Dermis blood vessel endothelial cell (primary cell): ENCODE data around the gene CELF1. TPM values are rescaled to one million over a fixed set of nuclear protein-coding genes. Genes with fewer than 3 reads are reported as not detected.
"Not testable (repeated sequence)": the region's sequence is repeated elsewhere in the genome, so short reads cannot be mapped to it uniquely, and the experiment has no call there.

Experiments
- DNase-seq: peaks from one replicate; pipeline ENCODE4 v3.0.0; 2010
- total RNA-seq: library from RNA; depleted of rRNA; stranded (reverse); fragments of >200 nt; gene quantifications from 2 replicates; pipeline ENCODE4 v1.2.3, GENCODE V29; 2014

CELF1 gene
- total RNA-seq, 1 donor from 2014 or later, result 97.0 TPM

DNA sequence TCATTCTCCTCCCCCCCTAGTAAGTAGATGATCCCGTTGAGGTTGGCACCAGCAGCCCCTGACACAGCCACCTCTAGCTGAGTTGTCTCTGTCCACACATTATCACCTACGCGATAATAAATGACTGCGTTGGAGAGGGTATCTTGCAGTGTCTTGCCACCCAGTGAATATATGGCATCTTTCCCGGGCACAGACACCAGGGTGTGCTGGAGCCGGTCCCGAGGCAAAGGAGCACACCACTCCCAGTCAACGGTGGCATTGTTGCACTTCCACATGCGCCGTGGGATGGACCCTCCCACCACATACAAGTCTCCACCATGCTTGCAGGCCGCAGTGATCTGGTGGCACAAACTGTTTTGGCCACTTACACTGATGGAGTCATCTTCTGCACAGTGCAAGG lies 20.4 kb upstream of the CELF1 start:
- DNase-seq, result no peak

DNA sequence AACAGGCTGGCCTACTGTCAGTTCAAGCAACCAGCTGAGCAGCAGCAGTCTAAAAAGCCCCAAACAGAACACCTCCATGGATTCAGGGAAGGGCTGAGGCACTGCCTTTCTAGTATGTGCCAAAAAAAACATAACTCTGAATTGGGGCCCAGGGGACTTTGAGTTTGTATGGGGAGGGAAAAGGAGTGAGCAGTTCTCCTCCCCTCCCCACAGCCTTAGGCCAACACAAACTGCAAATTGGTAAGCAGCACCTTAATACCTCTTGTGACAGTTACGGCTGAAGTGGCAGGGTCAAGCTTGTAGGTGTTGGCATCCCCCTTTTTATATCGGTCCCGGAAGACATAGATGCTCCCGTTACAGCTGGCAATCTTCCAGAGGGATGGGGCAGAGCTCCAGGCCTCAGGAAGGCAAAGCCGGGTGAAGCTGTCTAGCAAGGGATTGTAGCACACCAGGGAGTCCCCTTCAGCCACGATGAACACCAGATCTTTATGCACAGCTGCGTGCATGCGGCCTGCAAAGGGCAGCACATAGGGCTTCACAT lies 19.9 kb upstream of the CELF1 start:
- no peak for DNase-seq

DNA sequence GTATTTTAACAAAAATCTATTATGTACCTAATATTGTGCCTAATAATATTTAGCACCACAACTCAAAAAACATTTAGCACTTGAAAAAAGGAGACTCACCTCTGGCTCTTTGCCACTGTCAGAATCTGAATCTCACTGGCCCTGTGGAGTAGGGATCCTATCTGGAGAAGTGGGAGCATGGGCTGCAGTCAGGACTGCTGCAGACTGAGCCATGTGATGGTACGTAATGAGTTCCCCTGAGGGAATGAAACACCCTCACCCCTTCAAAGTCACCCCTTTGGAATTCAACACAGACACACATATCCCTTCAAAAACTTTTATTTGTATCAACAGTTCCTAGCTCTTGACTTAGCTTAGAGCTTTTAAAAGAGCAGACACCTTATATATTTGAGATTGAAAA lies 19.0 kb upstream of the CELF1 start:
- DNase-seq, result no peak

DNA sequence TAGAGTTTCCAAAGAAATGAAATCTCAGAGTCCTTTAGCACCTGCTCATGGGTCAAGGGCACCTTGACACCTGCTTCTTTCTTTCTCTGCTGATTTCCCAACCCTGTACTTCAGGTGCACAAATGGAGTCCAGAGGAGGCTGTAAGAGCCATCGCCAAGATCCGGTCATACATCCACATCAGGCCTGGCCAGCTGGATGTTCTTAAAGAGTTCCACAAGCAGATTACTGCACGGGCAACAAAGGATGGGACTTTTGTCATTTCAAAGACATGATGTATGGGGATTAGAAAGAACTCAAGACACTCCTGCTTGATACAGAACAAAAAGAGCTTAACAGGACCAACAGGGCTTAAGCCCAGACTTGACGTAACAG lies 18.4 kb upstream of the CELF1 start:
- DNase-seq, result no peak

DNA sequence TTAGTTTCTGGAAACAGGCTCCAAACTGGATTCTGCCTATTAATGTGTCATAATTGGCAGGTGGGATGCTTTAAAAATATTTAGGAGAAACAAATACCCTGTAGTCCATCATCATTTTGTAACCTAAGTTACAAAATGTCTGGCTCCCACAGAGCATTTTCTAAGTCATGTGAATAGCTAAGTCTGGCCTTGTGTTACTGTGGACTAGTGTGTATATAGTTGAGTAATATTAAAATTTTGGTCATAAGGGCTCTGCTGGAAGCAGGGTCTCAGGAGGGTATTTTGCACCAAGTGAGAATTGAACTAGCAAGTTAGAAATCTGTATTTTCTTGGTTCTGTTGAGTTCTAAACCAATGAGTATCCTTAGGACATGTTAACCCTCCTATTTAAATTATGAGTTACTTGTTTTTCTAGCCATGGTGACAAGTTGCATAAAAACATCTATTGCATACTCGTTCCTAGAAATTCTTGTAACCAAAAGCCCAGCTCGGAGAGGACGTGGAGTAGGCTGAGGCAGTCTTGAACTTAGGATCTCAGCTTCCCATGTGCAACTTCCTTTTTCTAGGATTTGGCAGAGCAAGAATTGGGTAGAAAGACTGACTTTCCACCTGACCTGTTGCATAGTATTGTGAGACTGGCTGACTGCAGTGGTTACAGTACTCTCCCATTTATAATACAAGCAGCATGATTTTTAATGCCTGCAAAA lies 17.9 kb upstream of the CELF1 start:
- DNase-seq, result no peak

DNA sequence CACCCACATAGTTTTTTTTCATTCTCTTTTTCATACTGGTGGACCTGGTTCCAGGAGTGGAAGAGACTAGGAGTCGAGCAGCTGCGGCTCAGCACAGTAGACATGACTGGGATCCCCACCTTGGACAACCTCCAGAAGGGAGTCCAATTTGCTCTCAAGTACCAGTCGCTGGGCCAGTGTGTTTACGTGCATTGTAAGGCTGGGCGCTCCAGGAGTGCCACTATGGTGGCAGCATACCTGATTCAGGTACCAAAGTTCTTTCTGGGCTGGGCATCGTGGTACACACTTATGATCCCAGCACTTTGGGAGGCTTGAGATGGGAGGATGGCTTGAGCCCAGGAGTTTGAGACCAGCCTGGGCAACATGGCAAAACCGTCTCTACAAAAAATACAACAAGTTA lies 16.7 kb upstream of the CELF1 start:
- no peak for DNase-seq

DNA sequence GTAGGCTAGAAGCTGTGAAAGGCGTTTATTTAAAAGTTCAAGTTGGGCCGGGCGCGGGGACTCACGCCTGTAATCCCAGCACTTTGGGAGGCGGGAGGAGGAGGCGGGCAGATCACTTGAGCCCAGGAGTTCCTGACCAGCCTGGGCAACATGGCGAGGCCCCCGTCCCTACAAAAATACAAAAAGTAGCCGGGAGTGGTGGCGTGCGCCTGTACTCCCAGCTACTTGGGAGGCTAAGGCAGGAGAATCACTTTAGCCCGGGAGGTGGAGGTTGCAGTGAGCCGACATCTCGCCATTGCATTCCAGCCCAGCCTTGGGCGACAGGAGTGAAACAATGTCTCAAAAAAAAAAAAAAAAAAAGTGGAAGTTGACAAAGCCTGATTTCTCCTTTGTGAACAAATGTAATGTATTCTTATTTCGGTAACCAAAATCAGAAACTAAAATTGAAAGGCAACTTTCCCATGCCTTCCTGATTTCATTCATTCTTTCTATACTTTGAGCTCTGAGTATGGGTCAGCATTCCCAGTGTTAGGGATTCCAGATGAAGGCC lies 13.3 kb upstream of the CELF1 start:
- DNase-seq, result peak; percentile 32

DNA sequence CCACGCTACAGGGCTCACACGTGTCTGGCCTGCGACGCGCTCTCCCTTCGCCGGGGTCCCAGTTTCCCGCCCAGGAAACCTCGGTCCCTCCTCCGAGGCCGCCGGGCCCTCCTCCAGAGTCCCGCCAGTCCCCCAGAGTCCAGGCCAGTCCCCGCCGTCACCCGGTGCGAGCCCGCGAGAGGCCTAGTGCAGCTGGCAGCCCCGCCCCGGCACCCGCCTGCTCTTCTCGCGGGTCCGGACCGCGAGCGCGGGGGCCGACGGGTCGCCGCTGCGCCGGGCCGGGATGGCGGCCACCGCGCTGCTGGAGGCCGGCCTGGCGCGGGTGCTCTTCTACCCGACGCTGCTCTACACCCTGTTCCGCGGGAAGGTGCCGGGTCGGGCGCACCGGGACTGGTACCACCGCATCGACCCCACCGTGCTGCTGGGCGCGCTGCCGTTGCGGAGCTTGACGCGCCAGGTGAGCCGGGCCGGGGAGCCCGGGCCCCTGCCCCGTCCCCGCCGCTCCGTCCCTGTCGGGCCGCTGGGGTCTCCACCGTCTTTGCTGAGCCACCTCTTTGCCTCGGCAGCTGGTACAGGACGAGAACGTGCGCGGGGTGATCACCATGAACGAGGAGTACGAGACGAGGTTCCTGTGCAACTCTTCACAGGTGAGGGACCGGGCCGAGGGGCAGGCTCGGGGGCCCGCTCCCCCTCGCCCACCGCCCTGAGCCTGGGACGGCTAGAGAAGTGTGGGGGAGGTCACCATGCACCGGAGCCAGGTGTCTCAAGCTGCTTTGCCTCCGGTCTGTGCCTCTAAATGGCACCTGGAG lies 12.6 kb upstream of the CELF1 start, which contains the start of gene PTPMT1:
TSS of gene PTPMT1 (plus strand) at position 260 of the 809 bp plus-strand sequence. CDS start at position 284, 24 bp downstream.
- peak; percentile 81 for DNase-seq

DNA sequence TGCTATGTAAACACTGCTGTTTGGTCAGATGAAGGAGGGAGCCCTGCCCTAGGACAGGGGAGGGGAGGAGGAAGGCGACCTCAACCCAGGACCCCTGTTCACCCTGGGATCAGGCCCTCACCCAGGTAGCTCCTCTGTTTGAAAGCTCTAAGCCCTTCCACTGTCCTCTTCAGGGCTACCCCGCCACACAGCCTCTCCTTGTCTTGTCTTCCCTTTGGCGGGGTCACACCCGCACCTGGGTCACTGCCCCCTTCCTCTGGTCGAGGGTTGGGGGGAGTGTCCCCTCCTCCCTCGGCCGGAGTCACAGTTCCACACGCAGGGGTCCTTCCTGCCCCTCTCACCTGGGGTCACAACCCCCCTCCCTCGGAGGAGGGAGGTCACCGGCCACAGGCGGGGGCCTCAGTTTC lies 12.0 kb upstream of the CELF1 start:
- no peak for DNase-seq

DNA sequence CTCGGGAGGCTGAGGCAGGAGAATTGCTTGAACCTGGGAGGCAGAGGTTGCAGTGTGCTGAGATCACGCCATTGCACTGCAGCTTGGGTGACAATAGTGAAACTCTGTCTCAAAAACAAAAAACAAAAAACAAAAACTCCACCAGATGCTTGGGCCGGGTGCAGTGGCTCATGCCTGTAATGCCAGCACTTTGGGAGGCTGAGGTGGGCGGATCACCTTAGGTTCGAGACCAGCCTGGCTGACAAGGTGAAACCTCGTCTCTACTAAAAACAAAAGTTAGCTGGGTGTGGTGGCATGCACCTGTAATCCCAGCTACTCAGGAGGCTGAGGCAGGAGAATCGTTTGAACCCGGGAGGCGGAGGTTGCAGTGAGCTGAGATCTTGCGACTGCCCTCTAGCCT lies 11.4 kb upstream of the CELF1 start:
- DNase-seq, result not testable (repeated sequence)

DNA sequence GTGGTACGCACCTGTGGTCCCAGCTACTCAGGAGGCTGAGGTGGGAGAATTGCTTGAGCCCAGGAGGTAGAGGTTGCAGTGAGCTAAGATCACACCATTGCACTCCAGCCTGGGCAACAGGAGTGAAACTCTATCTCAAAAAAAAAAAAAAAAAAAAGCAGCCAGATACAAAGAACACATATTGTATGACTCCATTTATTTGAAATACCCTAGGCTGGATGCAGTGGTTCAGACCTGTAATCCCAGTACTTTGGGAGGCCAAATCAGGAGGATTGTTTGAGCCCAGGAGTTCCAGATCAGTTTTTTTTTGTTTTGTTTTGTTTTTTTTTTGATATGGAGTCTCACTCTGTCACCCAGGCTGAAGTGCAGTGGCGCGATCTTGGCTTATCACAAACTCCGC lies 9.5 kb upstream of the CELF1 start:
- DNase-seq, result not testable (repeated sequence)

DNA sequence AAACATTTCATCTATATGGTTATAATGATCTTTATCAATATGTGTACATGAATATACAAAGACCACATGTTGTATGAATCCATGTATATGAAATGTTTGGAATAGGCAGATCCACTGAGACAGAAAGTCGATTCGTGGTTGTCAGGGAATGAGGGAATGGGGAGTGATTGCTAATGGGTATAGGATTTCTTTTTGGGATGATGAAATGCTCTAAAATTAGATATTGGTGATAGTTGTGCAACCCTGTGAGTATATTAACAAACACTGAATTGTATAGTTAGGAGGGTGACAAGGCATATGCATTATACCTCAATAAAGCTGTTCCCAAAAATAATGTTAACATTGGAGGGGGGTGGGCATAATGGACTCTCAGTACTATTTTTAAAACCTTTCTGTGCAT lies 7.5 kb upstream of the CELF1 start:
- no peak for DNase-seq

DNA sequence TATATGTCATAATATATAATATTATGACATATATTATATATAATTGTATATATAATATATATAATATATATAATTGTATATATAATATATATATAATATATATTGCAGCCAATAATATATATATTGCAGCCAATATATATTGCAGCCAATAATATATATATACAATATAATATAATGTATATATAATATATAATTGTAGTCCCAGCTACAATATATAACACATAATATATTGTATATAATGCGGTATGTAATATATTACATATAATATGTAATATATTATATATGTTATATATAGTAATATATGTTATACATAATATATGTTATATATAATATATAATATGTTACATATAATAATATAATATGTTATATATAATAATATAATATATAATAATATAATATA lies 5.8 kb upstream of the CELF1 start:
- no peak for DNase-seq

DNA sequence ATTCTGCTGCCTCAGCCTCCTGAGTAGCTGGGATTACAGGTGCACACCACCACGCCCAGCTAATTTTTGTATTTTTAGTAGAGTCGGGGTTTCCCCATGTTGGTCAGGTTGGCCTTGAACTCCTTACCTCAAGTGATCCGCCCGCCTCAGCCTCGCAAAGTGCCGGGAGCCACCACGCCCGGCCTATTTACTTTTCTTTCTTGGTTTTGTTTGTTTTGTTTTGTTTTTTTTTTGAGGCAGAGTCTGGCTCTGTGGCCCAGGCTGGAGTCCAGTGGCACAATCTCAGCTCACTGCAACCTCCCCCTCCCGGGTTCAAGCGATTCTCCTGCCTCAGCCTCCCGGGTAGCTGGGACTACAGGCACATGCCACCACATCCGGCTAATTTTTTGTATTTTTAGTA lies 4.1 kb upstream of the CELF1 start:
- not testable (repeated sequence) for DNase-seq

DNA sequence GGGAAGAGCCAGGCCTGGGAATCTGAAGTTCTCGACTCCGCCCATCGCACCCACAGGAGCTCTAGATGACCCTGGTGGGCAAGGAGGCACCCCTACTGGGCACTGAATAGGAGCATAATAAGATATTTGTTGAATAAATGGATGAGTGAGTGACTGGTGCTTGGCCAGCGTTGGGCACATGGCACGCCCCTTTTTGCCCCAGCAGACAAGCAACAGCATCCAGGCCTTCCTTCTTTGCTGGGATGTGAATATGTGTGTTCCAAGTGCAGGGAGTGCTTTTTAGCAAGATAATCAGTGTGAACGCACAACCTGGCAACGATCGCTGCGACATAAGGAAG lies 443 bp upstream of the CELF1 start:
- DNase-seq, result peak; percentile 67

DNA sequence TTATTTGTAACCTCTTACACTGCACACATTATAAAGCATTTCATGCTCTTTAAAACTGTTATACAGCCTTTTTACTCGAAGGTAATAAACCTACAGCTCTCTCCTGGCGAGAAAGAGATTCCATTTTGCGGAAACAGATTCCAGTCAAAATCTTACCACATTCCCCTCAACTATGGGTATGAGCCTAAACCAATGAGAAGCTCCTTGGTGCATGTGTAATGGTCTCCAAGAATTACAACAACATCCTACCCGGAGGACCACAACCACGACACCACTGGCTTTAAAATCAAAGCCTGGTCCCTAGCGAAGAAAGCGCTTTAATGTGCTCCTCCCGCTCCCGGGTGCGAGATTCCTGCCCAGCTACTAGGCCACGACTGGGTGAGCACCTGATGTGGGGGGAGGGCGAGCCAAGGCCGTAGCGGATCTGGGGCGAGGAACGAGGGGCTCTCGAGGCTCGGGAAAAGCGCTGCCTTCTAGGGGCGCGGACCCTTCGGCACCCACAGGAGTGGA lies 821 bp downstream of the CELF1 start:
- DNase-seq, result peak; percentile 44

DNA sequence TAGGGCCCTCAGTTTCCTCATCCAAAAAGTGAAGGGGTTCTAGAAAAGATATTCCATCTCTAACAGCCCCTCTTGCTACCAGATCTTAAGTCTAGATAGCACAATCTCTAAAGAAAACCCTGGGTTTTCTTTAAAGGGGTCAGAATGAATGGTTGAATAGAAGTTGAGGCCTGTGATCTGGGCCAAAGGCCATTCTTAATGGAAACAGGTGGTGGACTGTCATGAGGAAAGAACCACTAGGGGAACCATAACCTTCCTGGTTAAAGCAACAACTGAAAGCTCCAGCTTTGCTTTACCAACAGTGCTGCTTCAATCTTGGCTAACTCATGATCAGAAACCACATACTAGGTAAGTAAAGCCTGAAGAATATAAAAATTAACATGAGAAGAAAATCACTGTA lies 1.8 kb downstream of the CELF1 start:
- peak; percentile 60 for DNase-seq

DNA sequence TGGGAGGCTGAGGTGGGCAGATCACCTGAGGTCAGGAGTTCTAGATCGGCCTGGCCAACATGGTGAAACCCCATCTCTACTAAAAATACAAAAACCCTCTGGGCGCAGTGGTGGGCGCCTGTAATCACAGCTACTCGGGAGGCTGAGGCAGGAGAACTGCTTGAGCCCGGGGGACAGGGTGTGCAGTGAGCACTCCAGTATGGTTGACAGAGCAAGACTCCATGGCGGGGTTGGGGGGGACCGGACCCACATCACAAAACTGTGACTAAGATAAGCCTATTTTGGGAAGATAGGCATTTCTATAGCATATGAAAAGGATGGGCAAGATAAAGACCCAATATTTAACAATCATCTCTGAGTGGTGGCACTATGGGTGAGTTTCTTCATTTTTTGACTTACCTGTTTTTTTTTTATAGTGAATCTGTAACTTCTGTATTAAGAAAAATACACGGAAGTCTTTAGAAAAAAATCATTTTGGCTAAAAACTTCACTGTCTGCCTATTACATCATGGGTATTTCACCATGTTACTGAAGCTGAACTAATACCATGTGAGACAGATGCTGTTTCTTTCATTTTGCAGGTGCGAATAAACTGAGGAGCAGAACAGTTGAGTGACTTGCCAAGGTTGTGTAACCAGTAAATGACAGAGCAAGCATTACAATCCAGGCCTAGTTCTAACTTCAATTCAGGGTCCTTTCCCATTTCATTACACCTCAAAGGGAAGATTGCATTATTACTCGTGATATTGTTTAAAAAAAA lies 2.5 kb downstream of the CELF1 start:
- no peak for DNase-seq

DNA sequence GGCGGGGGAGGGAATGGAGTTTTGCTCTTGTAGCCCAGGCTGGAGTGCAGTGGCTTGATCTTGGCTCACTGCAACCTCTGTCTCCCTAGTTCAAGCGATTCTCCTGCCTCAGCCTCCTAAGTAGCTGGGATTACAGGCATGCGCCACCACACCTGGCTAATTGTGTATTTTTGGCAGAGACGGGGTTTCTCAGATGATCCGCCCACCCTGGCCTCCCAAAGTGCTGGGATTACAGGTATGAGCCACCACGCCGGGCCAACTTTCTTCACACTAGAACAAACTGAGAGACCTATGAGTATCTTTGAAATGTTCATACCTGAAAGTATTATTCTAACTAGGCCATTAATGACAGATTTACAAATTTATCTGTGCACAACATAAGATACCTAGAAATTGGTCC lies 6.7 kb downstream of the CELF1 start:
- not testable (repeated sequence) for DNase-seq

DNA sequence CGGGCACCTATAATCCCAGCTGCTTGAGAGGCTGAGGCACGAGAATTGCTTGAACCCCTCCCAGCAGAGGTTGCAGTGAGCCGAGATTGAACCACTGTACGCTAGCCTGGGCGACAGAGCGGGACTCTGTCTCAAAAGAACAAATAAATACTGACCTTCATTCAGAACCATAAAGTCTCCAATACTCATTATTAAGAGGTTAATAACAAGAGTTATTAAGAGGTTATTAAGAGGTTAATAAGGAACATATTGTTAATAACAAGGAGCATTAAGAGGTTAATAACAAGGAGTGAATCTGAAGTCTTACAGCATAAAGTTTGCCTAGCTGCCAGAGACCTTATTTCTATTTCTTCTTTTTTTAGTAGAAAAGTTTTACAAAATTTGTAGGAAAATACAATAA lies 7.6 kb downstream of the CELF1 start:
- no peak for DNase-seq

DNA sequence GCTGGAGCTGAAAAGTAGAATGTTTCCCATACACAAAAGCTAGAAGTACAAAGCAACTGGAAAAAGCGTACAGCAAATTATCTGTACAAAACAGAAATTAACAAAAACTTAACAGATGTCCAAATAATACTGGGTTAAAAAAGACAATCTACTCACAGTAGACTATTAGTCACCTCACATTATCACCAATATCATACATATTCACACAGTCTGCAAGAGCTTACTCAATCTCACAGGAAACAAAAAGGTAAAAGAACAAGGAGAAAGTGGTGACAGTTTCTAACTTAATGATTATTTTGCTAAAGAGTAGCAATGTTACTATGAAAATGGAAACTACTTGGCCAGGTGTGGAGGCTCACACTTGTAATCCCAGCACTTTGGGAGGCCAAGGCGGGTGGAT lies 11.9 kb downstream of the CELF1 start:
- DNase-seq, result no peak

DNA sequence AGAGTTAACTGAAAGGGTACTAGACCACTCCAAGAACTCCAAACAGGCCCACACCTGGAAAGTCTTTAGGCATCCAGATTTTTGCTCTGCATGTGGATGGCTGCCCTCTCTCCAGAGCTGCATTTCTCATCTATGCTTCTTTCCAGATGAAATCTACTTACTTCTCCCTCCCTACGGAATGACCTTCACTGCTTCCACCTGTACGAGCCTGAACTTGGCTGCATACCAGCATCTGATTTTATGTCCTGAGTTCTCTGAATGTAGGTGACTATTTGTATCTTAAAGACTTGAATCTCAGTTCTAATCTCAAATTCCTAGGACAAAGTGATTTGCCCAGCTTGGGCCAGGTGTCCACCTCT lies 13.3 kb downstream of the CELF1 start:
- no peak for DNase-seq
